GM18520 (cell line): ENCODE data around the gene BRD4.

ENCODE experiments used
- ATAC-seq: cut with Tn5 transposase; IDR thresholded peaks from one replicate; pipeline ENCODE4 v1.9.1; 2021; ENCODE audit not compliant: unreplicated experiment

The BRD4 gene

DNA sequence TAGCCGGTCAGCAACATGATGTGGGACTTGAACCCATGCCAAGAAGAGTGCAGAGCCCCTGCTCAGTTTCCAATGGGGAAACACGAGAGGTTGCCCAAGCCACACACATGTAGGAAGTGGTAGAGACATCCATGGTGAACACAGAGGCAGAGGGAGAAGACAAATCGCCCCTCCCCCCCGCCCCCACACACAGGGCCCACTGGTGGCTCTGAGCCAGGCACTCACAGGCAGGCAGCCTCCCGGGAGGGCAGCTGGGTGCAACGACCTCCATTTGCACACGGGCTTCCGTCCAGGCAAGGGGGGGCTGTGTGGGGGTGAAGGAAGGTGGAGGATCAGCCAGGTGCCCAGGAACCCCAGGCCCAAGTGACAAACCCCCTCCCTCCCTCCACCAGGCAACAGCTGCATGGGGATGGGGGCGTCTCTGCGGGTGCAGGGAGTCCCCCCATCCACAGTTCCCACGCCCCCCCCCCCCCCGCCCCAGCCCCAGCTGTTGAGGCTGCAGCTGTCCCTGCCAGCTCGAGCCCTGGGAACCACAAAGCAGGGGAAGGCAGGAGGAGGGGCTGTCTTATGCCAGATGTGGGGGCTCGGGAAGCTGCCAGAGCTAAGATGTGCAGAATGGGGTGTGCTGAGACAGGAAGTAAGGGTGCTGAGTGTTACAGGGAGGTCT, 134.9 kb downstream of the BRD4 start:
- ATAC-seq = no peak

DNA sequence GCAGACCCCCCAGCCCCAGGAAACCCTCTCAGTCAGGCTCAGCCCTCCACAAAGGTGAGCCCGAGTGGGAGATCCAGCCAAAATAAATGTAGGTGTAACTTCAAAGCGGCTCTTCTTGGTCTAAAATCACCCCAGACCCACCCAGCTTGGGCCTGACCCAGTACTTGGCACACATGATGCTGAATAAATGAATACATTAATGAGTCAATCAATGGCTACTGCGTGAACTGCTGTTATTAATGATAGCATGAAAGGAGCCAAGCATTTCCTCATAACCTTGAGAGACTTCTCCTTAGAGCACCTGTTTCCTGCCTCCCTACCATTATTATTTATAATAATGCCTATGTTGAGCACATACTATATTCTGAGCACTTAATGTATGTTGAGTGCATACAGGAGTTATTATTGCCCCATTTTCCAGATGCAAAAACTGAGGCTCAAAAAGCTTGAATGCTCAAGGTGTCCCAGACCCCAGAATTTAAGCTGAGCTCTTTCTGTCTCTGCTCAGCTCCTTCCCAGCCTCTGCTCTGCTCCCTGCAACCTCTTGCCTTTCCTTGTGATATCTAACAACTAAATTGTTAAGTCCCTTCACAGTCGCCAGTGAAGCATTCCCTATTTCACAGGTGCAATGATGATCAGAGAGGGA, 135.9 kb downstream of the BRD4 start:
- ATAC-seq = no peak

DNA sequence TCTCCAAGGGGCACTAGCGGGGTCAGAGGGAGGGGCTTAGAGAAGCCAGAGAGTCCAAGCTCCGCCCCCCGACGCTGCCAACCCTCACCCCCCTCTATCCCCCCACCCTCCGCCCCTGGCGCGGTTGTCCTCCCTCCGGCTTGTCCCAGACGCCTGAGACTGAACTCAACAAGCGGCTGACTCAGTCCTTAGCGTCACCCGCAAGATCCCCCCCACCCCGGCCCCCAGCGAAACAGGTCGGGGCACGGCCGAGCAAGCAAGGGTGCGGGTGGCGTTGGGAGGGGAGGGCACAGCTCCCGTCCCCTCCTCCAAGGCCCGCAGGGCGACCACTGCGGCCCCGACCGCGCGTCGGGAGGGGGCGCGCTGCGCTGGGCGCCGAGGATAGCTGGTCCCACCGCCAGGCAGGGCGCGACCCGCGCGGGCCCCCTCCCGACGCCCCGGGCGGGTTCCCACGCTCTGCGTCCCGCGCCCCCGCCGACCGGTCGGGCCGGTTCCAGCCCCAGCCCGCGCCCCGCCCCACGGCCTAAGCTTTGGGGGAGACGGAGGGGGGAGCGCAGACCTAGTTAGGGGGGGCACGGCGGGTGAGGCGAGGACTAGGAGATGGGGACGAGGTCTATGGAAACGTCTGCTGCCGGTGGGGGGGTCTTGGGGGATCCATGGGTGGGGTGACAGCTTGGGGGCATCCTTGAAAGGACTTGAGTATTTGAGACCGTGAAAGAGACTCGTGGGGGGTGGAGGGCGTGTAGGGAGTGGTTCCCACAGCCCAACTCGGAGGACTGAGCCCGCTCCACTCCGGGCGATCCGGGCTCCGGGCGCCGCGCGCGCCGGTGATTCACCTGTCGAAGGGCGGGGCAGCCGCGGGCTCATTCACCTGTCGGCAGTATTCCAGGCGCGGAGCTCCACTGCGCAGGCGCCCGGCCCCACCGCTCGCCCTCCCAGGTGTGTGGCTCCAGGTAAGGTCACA, 136.7 kb downstream of the BRD4 start:
- no peak for ATAC-seq

DNA sequence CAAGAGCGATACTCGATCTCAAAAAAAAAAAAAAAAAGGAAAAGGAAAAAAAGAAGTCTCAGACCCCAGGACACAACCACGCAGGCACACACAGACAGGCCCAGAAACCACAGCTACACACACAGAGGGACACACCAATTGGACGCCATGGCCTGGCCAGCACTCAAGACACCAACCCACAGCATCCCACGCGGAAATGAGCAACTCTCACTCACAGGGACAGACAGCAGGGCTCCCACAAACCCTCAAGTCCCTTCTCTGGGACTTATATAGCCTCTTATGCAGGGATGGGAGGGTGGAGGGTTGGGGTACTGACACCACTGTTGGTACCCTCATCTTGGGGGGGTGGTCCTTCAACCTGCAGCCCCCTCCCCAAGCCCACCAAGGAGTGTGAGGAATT, 137.4 kb downstream of the BRD4 start:
- ATAC-seq = no peak

DNA sequence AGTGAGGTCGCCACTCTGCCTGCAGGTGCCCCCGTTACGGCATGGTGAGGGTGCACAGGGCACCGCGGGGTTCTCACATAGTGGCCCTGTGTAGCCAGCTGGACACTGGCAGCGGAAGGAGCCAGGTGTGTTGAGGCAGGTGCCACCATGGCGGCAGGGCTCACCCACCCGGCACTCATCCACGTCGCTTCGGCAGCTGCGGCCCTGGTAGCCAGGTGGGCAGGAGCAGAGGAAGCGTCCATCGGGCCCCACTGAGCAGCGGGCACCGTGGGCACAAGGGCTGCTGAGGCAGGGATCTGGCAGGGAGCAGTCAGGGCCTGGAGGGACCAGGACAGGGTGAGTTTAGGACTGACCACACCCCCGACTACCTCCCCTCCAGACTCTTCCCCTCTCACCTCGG, 140.4 kb downstream of the BRD4 start:
- no peak for ATAC-seq

DNA sequence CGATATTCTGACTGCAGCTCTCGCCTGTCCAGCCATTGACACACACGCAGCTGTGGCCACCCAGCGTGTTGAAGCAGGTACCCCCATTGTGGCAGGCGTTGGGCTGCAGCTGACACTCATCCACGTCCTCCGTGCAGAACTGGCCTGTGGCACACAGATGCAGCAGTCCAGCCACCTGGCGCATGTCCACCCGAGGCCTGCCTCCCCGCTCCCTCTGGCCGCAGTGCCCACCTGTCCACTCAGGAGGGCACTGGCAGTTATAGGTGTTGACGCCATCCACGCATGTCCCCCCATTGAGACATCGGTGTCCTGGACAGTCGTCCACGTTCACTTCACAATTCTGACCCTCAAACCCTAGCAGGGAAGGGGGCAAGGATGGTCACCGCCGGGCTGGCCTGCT, 140.8 kb downstream of the BRD4 start:
- ATAC-seq = no peak

DNA sequence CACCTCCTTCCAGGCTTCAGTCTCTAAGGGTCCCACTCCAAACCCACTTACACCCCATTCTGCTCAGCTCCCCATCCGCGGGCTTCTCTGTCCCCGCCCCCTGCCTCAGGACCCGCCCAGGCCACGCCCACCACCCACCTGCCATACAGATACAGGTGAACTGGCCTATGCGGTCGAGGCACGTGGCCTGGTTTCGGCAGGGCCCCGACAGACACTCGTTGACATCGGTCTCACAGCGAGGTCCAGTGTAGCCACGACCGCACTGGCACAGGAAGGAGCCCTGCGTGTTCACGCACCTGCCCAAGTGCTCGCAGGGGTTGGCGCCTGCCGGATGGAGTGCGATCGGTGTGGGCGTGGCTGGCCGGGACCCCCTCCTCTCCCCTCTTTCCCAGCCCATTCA, 143.5 kb downstream of the BRD4 start:
- no peak for ATAC-seq

DNA sequence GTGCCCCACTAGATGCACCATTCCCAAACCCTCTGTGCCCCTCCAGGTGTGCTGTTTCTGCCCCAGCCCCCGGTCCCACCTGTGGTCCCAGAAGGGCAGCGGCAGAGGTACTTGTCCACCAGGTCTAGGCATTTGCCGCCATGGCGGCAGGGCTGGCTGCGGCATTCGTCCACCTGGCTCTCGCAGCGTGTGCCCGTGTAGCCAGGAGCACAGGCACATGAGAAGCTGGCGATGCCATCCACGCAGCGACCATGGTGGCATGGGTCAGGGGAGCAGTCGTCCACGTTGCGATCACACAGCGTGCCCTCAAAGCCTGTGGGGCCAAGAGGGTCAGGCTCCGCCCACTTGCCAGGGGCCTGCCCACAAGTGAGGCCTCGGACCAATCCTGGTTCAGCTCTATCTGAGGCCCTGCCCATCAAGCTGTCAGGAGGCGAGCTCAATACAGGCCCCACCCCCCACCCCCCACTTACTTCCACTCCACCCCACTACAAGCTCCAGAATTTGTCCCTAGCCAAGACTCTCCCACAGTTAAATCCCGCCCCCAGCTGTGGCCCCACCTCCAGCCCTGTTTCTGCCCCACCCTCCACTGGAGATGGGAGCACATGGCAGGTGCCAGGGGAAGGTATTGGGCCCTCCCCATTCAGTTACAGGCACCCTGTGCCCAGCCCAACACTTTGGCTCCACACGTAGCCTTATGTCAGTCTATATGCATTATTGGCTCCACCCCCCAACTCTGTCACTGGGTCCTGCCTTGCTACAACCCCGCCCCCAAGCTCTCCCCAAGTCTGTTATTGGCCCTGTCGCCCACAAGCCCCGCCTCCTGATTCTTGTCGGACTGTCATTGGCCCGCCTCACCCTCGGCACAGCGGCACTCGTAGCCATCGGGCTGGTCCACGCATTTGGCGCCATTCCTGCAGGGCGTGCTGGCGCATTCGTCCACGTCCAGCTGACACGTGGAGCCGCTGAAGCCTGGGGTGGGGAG, 145.0 kb downstream of the BRD4 start:
- no peak for ATAC-seq
